UCSD-AML1 (cell line): Measurements from ENCODE around the gene KRTAP5-1.
"Not testable (repeated sequence)": the region's sequence is repeated elsewhere in the genome, so short reads cannot be mapped to it uniquely, and the experiment has no call there.

Source experiments
- DNase-seq: peaks from one replicate; lab custom pipeline; 2025; ENCODE audit not compliant: unreplicated experiment; lab: John Stamatoyannopoulos, UW

Gene KRTAP5-1

GRCh38 chr11:1601663-1602062 is 16.6 kb upstream of the KRTAP5-1 start:
- not testable (repeated sequence) for DNase-seq

- DNase-seq = no peak
Observed at GRCh38 chr11:1600626-1601025, 15.5 kb upstream of the KRTAP5-1 start.

GRCh38 chr11:1598816-1599215 is 13.7 kb upstream of the KRTAP5-1 start:
- no peak for DNase-seq

GRCh38 chr11:1598406-1598805 is 13.3 kb upstream of the KRTAP5-1 start:
- DNase-seq = not testable (repeated sequence)

- no peak for DNase-seq
Observed at GRCh38 chr11:1597994-1598380, 12.9 kb upstream of the KRTAP5-1 start, which contains the start of gene KRTAP5-2. Gene KRTAP5-2, minus strand, starts transcription at chr11:1598294. Its CDS starts 44 bp downstream, at chr11:1598250.

- DNase-seq = no peak
Observed at GRCh38 chr11:1597331-1597993, 12.4 kb upstream of the KRTAP5-1 start.

- not testable (repeated sequence) for DNase-seq
Observed at GRCh38 chr11:1596576-1597121, 11.6 kb upstream of the KRTAP5-1 start.

- not testable (repeated sequence) for DNase-seq
Observed at GRCh38 chr11:1595994-1596575, 11.0 kb upstream of the KRTAP5-1 start.

- no peak for DNase-seq
Observed at GRCh38 chr11:1592628-1593027, 7.5 kb upstream of the KRTAP5-1 start.

- DNase-seq = no peak
Observed at GRCh38 chr11:1589996-1590395, 4.9 kb upstream of the KRTAP5-1 start.

GRCh38 chr11:1589191-1589963 is 4.3 kb upstream of the KRTAP5-1 start:
- not testable (repeated sequence) for DNase-seq

GRCh38 chr11:1586699-1587098 is 1.6 kb upstream of the KRTAP5-1 start:
- DNase-seq = no peak

GRCh38 chr11:1582909-1583308 is 2.2 kb downstream of the KRTAP5-1 start:
- DNase-seq = not testable (repeated sequence)

GRCh38 chr11:1581976-1582375 is 3.1 kb downstream of the KRTAP5-1 start:
- no peak for DNase-seq

GRCh38 chr11:1576825-1577224 is 8.3 kb downstream of the KRTAP5-1 start:
- no peak for DNase-seq

GRCh38 chr11:1575756-1576155 is 9.3 kb downstream of the KRTAP5-1 start:
- DNase-seq = not testable (repeated sequence)

GRCh38 chr11:1574933-1575242 is 10.2 kb downstream of the KRTAP5-1 start:
- DNase-seq = no peak

- DNase-seq = peak; percentile 45
Observed at GRCh38 chr11:1574238-1574932, 10.7 kb downstream of the KRTAP5-1 start.

GRCh38 chr11:1573903-1574237 is 11.2 kb downstream of the KRTAP5-1 start:
- no peak for DNase-seq

GRCh38 chr11:1573077-1573902 is 11.8 kb downstream of the KRTAP5-1 start:
- no peak for DNase-seq
